ENCODE data around the gene CPED1.

CPED1 gene

DNA sequence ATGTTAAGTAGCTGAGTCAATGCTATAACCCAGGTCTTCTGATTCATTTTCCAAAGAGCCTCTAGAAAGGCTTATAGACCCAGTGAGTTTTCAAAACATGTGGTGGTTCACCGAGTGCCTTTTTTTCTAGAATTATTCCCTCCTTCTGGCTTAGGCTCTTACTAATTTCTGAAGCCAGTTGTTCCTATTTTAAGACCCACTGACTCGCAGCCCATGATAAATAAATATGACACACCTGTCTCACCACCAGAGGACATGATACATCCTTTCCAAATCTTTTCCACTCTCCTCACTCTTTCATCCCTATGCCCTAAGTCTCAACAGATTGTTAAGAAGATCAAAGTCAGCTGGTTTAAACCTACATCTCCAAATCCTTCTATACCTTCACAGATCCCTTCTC is 214.3 kb downstream of the CPED1 start:
- H3K36me3 ChIP-seq (ENCODE audit: control insufficient read depth in 4 of 4, insufficient read depth in 4 of 4, low read length in 3 of 4), result peaks cover 0 to 4% (median 0%) of the 10 kb centered on the region in 4 experiments
- ChIA-PET POLR2A (interaction anchor here (0.6 to 1.0 kb wide), 3 partner anchors 17 to 95 kb away, joined by 3 to 10 read pairs (median 3); no protein-coding TSS in a partner anchor), CTCF (no interaction called here)
- H3K27me3 ChIP-seq (replicated peaks in 2 of 5; ENCODE audit: control insufficient read depth in 4 of 5, insufficient read depth in 5 of 5, low read length in 4 of 5), result no peaks in the 10 kb centered on the region
- 93% methylated on average over 2 of the region's 2 CpGs for WGBS (ENCODE audit: insufficient coverage)
- peaks cover 0 to 2% (median 0%) of the 10 kb centered on the region in 5 experiments for H3K9me3 ChIP-seq (ENCODE audit: control extremely low read depth in 1 of 5, control insufficient read depth in 4 of 5, insufficient read depth in 2 of 5, low read depth in 1 of 5, low read length in 4 of 5)
- H3K27ac ChIP-seq (ENCODE audit: insufficient read depth in 1 of 2, low read depth in 1 of 2, low read length in 2 of 2, poor library complexity in 1 of 2, severe bottlenecking in 2 of 2), result no peak overlapping the region
- no peak for DNase-seq
- H3K4me1 ChIP-seq (ENCODE audit: control extremely low read depth in 1 of 4, control insufficient read depth in 4 of 4, insufficient read depth in 4 of 4, low read length in 3 of 4), result no peaks in the 10 kb centered on the region
- no peak overlapping the region for H3K4me3 ChIP-seq (ENCODE audit: control insufficient read depth in 1 of 7, extremely low read depth in 1 of 7, insufficient read depth in 4 of 7, low read depth in 2 of 7, low read length in 6 of 7)

- no peaks in the 10 kb centered on the region for H3K4me1 ChIP-seq (ENCODE audit: control extremely low read depth in 1 of 4, control insufficient read depth in 4 of 4, insufficient read depth in 4 of 4, low read length in 3 of 4)
- ChIA-PET CTCF (no interaction called here), POLR2A (no interaction called here)
- no peak overlapping the region for H3K27ac ChIP-seq (ENCODE audit: insufficient read depth in 1 of 2, low read depth in 1 of 2, low read length in 2 of 2, poor library complexity in 1 of 2, severe bottlenecking in 2 of 2)
- H3K4me3 ChIP-seq (ENCODE audit: control insufficient read depth in 1 of 7, extremely low read depth in 1 of 7, insufficient read depth in 4 of 7, low read depth in 2 of 7, low read length in 6 of 7), result no peak overlapping the region
- WGBS (ENCODE audit: insufficient coverage), result 100% methylated on average over 1 of the region's 1 CpG
- H3K9me3 ChIP-seq (ENCODE audit: control extremely low read depth in 1 of 5, control insufficient read depth in 4 of 5, insufficient read depth in 2 of 5, low read depth in 1 of 5, low read length in 4 of 5), result peaks cover 0 to 2% (median 0%) of the 10 kb centered on the region in 5 experiments
- H3K27me3 ChIP-seq (replicated peaks in 2 of 5; ENCODE audit: control insufficient read depth in 4 of 5, insufficient read depth in 5 of 5, low read length in 4 of 5), result no peaks in the 10 kb centered on the region
- peaks cover 0 to 4% (median 0%) of the 10 kb centered on the region in 4 experiments for H3K36me3 ChIP-seq (ENCODE audit: control insufficient read depth in 4 of 4, insufficient read depth in 4 of 4, low read length in 3 of 4)
- no peak for DNase-seq
Measured at GRCh38 chr7:121204537-121204936, 216.0 kb downstream of the CPED1 start.

- H3K27me3 ChIP-seq (replicated peaks in 2 of 5; ENCODE audit: control insufficient read depth in 4 of 5, insufficient read depth in 5 of 5, low read length in 4 of 5), result no peaks in the 10 kb centered on the region
- H3K4me1 ChIP-seq (ENCODE audit: control extremely low read depth in 1 of 4, control insufficient read depth in 4 of 4, insufficient read depth in 4 of 4, low read length in 3 of 4), result no peaks in the 10 kb centered on the region
- CTCF ChIA-PET, result no interaction called here
- H3K9me3 ChIP-seq (ENCODE audit: control extremely low read depth in 1 of 5, control insufficient read depth in 4 of 5, insufficient read depth in 2 of 5, low read depth in 1 of 5, low read length in 4 of 5), result peaks cover 0 to 2% (median 0%) of the 10 kb centered on the region in 5 experiments
- peaks cover 0 to 4% (median 0%) of the 10 kb centered on the region in 4 experiments for H3K36me3 ChIP-seq (ENCODE audit: control insufficient read depth in 4 of 4, insufficient read depth in 4 of 4, low read length in 3 of 4)
- no peak overlapping the region for H3K4me3 ChIP-seq (ENCODE audit: control insufficient read depth in 1 of 7, extremely low read depth in 1 of 7, insufficient read depth in 4 of 7, low read depth in 2 of 7, low read length in 6 of 7)
- POLR2A ChIA-PET, result no interaction called here
- DNase-seq, result no peak
- no peak overlapping the region for H3K27ac ChIP-seq (ENCODE audit: insufficient read depth in 1 of 2, low read depth in 1 of 2, low read length in 2 of 2, poor library complexity in 1 of 2, severe bottlenecking in 2 of 2)
Measured at GRCh38 chr7:121205777-121206176, 217.3 kb downstream of the CPED1 start.

GRCh38 chr7:121211253-121211652 is 222.7 kb downstream of the CPED1 start:
- 96% methylated on average over 2 of the region's 3 CpGs for WGBS (ENCODE audit: insufficient coverage)
- ChIA-PET CTCF (no interaction called here), POLR2A (no interaction called here)
- peaks cover 0 to 6% (median 0%) of the 10 kb centered on the region in 5 experiments for H3K27me3 ChIP-seq (replicated peaks in 2 of 5; ENCODE audit: control insufficient read depth in 4 of 5, insufficient read depth in 5 of 5, low read length in 4 of 5)
- no peaks in the 10 kb centered on the region for H3K4me1 ChIP-seq (ENCODE audit: control extremely low read depth in 1 of 4, control insufficient read depth in 4 of 4, insufficient read depth in 4 of 4, low read length in 3 of 4)
- no peak for DNase-seq
- H3K4me3 ChIP-seq (ENCODE audit: control insufficient read depth in 1 of 7, extremely low read depth in 1 of 7, insufficient read depth in 4 of 7, low read depth in 2 of 7, low read length in 6 of 7), result no peak overlapping the region
- H3K9me3 ChIP-seq (ENCODE audit: control extremely low read depth in 1 of 5, control insufficient read depth in 4 of 5, insufficient read depth in 2 of 5, low read depth in 1 of 5, low read length in 4 of 5), result no peaks in the 10 kb centered on the region
- H3K36me3 ChIP-seq (ENCODE audit: control insufficient read depth in 4 of 4, insufficient read depth in 4 of 4, low read length in 3 of 4), result no peaks in the 10 kb centered on the region
- no peak overlapping the region for H3K27ac ChIP-seq (ENCODE audit: insufficient read depth in 1 of 2, low read depth in 1 of 2, low read length in 2 of 2, poor library complexity in 1 of 2, severe bottlenecking in 2 of 2)

- Histone ChIP-seq H3K27ac (ENCODE audit: insufficient read depth in 1 of 2, low read depth in 1 of 2, low read length in 2 of 2, poor library complexity in 1 of 2, severe bottlenecking in 2 of 2) (no peak overlapping the region), H3K27me3 (replicated peaks in 2 of 5; ENCODE audit: control insufficient read depth in 4 of 5, insufficient read depth in 5 of 5, low read length in 4 of 5) (peaks cover 0 to 6% (median 0%) of the 10 kb centered on the region in 5 experiments), H3K4me3 (ENCODE audit: control insufficient read depth in 1 of 7, extremely low read depth in 1 of 7, insufficient read depth in 4 of 7, low read depth in 2 of 7, low read length in 6 of 7) (no peak overlapping the region), H3K36me3 (ENCODE audit: control insufficient read depth in 4 of 4, insufficient read depth in 4 of 4, low read length in 3 of 4) (no peaks in the 10 kb centered on the region), H3K4me1 (ENCODE audit: control extremely low read depth in 1 of 4, control insufficient read depth in 4 of 4, insufficient read depth in 4 of 4, low read length in 3 of 4) (no peaks in the 10 kb centered on the region), H3K9me3 (ENCODE audit: control extremely low read depth in 1 of 5, control insufficient read depth in 4 of 5, insufficient read depth in 2 of 5, low read depth in 1 of 5, low read length in 4 of 5) (no peaks in the 10 kb centered on the region)
- CTCF ChIA-PET, result no interaction called here
- POLR2A ChIA-PET, result no interaction called here
- no CpG with 5 or more reads among the region's 2 CpGs for WGBS (ENCODE audit: insufficient coverage)
- no peak for DNase-seq
Measured at GRCh38 chr7:121212036-121212435, 223.5 kb downstream of the CPED1 start.

- Histone ChIP-seq H3K27me3 (replicated peaks in 2 of 5; ENCODE audit: control insufficient read depth in 4 of 5, insufficient read depth in 5 of 5, low read length in 4 of 5) (peaks cover 0 to 6% (median 0%) of the 10 kb centered on the region in 5 experiments), H3K27ac (ENCODE audit: insufficient read depth in 1 of 2, low read depth in 1 of 2, low read length in 2 of 2, poor library complexity in 1 of 2, severe bottlenecking in 2 of 2) (no peak overlapping the region), H3K4me3 (ENCODE audit: control insufficient read depth in 1 of 7, extremely low read depth in 1 of 7, insufficient read depth in 4 of 7, low read depth in 2 of 7, low read length in 6 of 7) (no peak overlapping the region), H3K36me3 (ENCODE audit: control insufficient read depth in 4 of 4, insufficient read depth in 4 of 4, low read length in 3 of 4) (no peaks in the 10 kb centered on the region), H3K9me3 (ENCODE audit: control extremely low read depth in 1 of 5, control insufficient read depth in 4 of 5, insufficient read depth in 2 of 5, low read depth in 1 of 5, low read length in 4 of 5) (no peaks in the 10 kb centered on the region), H3K4me1 (ENCODE audit: control extremely low read depth in 1 of 4, control insufficient read depth in 4 of 4, insufficient read depth in 4 of 4, low read length in 3 of 4) (no peaks in the 10 kb centered on the region)
- DNase-seq, result no peak
- ChIA-PET CTCF (no interaction called here), POLR2A (no interaction called here)
- WGBS (ENCODE audit: insufficient coverage), result 100% methylated on average over 1 of the region's 2 CpGs
Measured at GRCh38 chr7:121214657-121215056, 226.1 kb downstream of the CPED1 start.

DNA sequence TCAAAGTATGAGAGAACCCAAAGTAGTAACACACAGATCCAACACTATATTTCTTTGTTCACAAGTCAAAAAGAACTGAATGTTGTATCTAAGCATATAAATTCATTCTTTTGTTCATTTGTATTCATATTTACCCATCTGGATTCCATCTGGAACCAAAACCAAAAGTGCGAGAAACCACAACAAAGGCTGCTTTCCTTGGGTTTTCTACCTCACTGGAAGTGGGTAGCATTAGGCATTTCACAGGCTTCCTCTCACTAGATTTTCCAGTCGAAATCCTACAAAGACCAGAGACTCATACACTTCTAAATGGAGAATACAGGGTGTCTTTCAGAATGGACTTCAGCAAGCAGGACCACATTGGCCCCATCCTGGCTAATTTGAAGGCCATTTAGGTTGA is 230.5 kb downstream of the CPED1 start:
- H3K4me3 ChIP-seq (ENCODE audit: control insufficient read depth in 1 of 7, extremely low read depth in 1 of 7, insufficient read depth in 4 of 7, low read depth in 2 of 7, low read length in 6 of 7), result no peak overlapping the region
- no peaks in the 10 kb centered on the region for H3K36me3 ChIP-seq (ENCODE audit: control insufficient read depth in 4 of 4, insufficient read depth in 4 of 4, low read length in 3 of 4)
- 73% methylated on average over 2 of the region's 2 CpGs for WGBS (ENCODE audit: insufficient coverage)
- no peaks in the 10 kb centered on the region for H3K9me3 ChIP-seq (ENCODE audit: control extremely low read depth in 1 of 5, control insufficient read depth in 4 of 5, insufficient read depth in 2 of 5, low read depth in 1 of 5, low read length in 4 of 5)
- no peaks in the 10 kb centered on the region for H3K4me1 ChIP-seq (ENCODE audit: control extremely low read depth in 1 of 4, control insufficient read depth in 4 of 4, insufficient read depth in 4 of 4, low read length in 3 of 4)
- no peak overlapping the region for H3K27ac ChIP-seq (ENCODE audit: insufficient read depth in 1 of 2, low read depth in 1 of 2, low read length in 2 of 2, poor library complexity in 1 of 2, severe bottlenecking in 2 of 2)
- CTCF ChIA-PET, result no interaction called here
- peaks cover 0 to 2% (median 0%) of the 10 kb centered on the region in 5 experiments for H3K27me3 ChIP-seq (replicated peaks in 2 of 5; ENCODE audit: control insufficient read depth in 4 of 5, insufficient read depth in 5 of 5, low read length in 4 of 5)
- POLR2A ChIA-PET, result no interaction called here
- no peak for DNase-seq
